HepG2 (cell line): ENCODE results near the gene RMI2. TPM values are rescaled to one million over a fixed set of nuclear protein-coding genes. Genes with fewer than 3 reads are reported as not detected.

Experiments used
- CSRNP2 ChIP-seq: sonication (generic); formaldehyde crosslinking; conservative IDR thresholded peaks from 2 replicates; pipeline ENCODE4 v1.8.0; 2022; ENCODE audit warnings: low read depth, missing genetic modification reagents
- ELF4 ChIP-seq: sonication (generic); formaldehyde crosslinking; IDR thresholded peaks from 2 replicates; pipeline ENCODE4 v1.5.0; 2020; ENCODE audit warnings: missing genetic modification reagents, mild to moderate bottlenecking, moderate library complexity, borderline replicate concordance
- HHEX ChIP-seq: IDR thresholded peaks from 2 replicates; pipeline ENCODE4 v1.6.1; 2016; ENCODE audit warnings: control low read depth
- HNRNPH1 ChIP-seq: fragments of 200-400 bp; formaldehyde crosslinking; optimal IDR thresholded peaks from 2 replicates; pipeline ENCODE3; 2017; ENCODE audit warnings: mild to moderate bottlenecking, low read depth, low read length
- KAT7 ChIP-seq: IDR thresholded peaks from 2 replicates; pipeline ENCODE4 v1.6.1; 2018; ENCODE audit warnings: borderline replicate concordance, missing compliant biosample characterization
- KDM1A ChIP-seq: IDR thresholded peaks from 2 replicates; pipeline ENCODE4 v1.6.1; 2016; ENCODE audit warnings: missing compliant biosample characterization
- KLF13 ChIP-seq: sonication (generic); formaldehyde crosslinking; IDR thresholded peaks from 2 replicates; pipeline ENCODE4 v1.4.0; 2020; ENCODE audit warnings: mild to moderate bottlenecking, missing genetic modification reagents
- NAIF1 ChIP-seq: sonication (generic); formaldehyde crosslinking; IDR thresholded peaks from 2 replicates; pipeline ENCODE4 v1.5.0; 2020; ENCODE audit warnings: mild to moderate bottlenecking, missing genetic modification reagents, borderline replicate concordance
- RORA ChIP-seq: sonication (generic); formaldehyde crosslinking; IDR thresholded peaks from 2 replicates; pipeline ENCODE4 v1.5.0; 2020; ENCODE audit warnings: mild to moderate bottlenecking, missing genetic modification reagents, moderate library complexity
- SIX4 ChIP-seq: sonication (generic); formaldehyde crosslinking; IDR thresholded peaks from 2 replicates; pipeline ENCODE4 v1.4.0; 2020; ENCODE audit warnings: missing genetic modification reagents
- SMAD9 ChIP-seq: sonication (generic); formaldehyde crosslinking; IDR thresholded peaks from 2 replicates; pipeline ENCODE4 v1.5.1; 2020; ENCODE audit warnings: mild to moderate bottlenecking, missing genetic modification reagents
- SNRNP70 ChIP-seq: fragments of 200-400 bp; formaldehyde crosslinking; IDR thresholded peaks from 2 replicates; pipeline ENCODE4 v1.6.1; 2017; ENCODE audit warnings: mild to moderate bottlenecking, low read depth, low read length, moderate library complexity
- SRSF4 ChIP-seq: fragments of 200-400 bp; formaldehyde crosslinking; IDR thresholded peaks from one replicate; pipeline ENCODE4 v1.6.1; 2018; ENCODE audit warnings: mild to moderate bottlenecking, low read depth, low read length, moderate library complexity; ENCODE audit not compliant: poor library complexity, severe bottlenecking
- TBL1XR1 ChIP-seq: fragments of 150-350 bp; IDR thresholded peaks from 2 replicates; pipeline ENCODE4 v1.6.1; 2014; ENCODE audit warnings: borderline replicate concordance, low read length; ENCODE audit not compliant: partially characterized antibody
- TEAD2 ChIP-seq: sonication (generic); formaldehyde crosslinking; IDR thresholded peaks from 2 replicates; pipeline ENCODE4 v1.9.0; 2021; ENCODE audit warnings: missing genetic modification reagents
- ZBTB33 ChIP-seq: sonication (generic); formaldehyde crosslinking; IDR thresholded peaks from 2 replicates; pipeline ENCODE4 v1.4.0; 2020; ENCODE audit warnings: missing genetic modification reagents
- ZMAT3 ChIP-seq: sonication (generic); formaldehyde crosslinking; conservative IDR thresholded peaks from 2 replicates; pipeline ENCODE4 v1.7.0; 2021; ENCODE audit warnings: missing genetic modification reagents
- ZNF441 ChIP-seq: sonication (generic); formaldehyde crosslinking; IDR thresholded peaks from 2 replicates; pipeline ENCODE4 v1.7.0; 2021; ENCODE audit warnings: missing genetic modification reagents, borderline replicate concordance
- ZSCAN12 ChIP-seq: sonication (generic); formaldehyde crosslinking; IDR thresholded peaks from 2 replicates; pipeline ENCODE4 v1.9.0; 2021; ENCODE audit warnings: mild to moderate bottlenecking, missing genetic modification reagents
- polyA plus RNA-seq, 8 experiments: library from polyadenylated mRNA; depleted of rRNA in 3 of 8; stranded (reverse) in 7 of 8; unstranded in 1 of 8; fragments of >200 nt; fragmentation: Illumina TruSeq in 4 of 8; extraction: Trizol in 4 of 8; gene quantifications; 2 replicates each; pipeline versions ENCODE4 v1.2.1 to v1.2.3, GENCODE V29; 2011 to 2016; ENCODE audit warnings: low read depth in 4 of 8, missing spikeins in 1 of 8, mixed read lengths in 1 of 8; ENCODE audit not compliant: insufficient read depth in 1 of 8
- total RNA-seq, 5 experiments: library from RNA; depleted of rRNA; stranded (reverse); fragments of >200 nt; fragmentation: Illumina TruSeq; extraction: Trizol; gene quantifications; 2 replicates each; pipeline ENCODE4 v1.2.3, GENCODE V29; 2016; ENCODE audit warnings: low read depth in 1 of 5
- TF ChIP-seq, protein P1 (sequence below): sonication (generic); formaldehyde crosslinking; IDR thresholded peaks from 2 replicates; pipeline ENCODE4; 2020; ENCODE audit warnings: missing genetic modification reagents, mild to moderate bottlenecking, borderline replicate concordance
- TF ChIP-seq, protein P2 (sequence below): sonication (generic); formaldehyde crosslinking; IDR thresholded peaks from 2 replicates; pipeline ENCODE4 v1.8.0; 2022; ENCODE audit warnings: mild to moderate bottlenecking, missing genetic modification reagents; ENCODE audit not compliant: insufficient replicate concordance

Gene RMI2
- total and polyA plus RNA-seq, 2 of the 13 experiments (the other 11 are each of a cell fraction or from before 2014, with no cell fraction given): 24.5 to 55.7 TPM

- TF ChIP-seq HHEX (CRISPR knock-in tag) (0 out of 2 replicates have a peak, but pooled peaks have one; percentile 25), ZSCAN12 (CRISPR knock-in tag) (0 out of 2 replicates have a peak, but pooled peaks have one; percentile 68), SNRNP70 (no peak), KDM1A (CRISPR knock-in tag) (peak; percentile 88), CSRNP2 (no peak), TEAD2 (no peak), ZBTB33 (CRISPR knock-in tag) (peak; percentile 75), ELF4 (peak; percentile 76; the same call in 1 of the 2 replicates), NAIF1 (CRISPR knock-in tag) (peak; percentile 24; the same call in 1 of the 2 replicates), HNRNPH1 (no peak), TBL1XR1 (peak; percentile 87), ZNF441 (peak; percentile 81; the same call in 1 of the 2 replicates), KAT7 (CRISPR knock-in tag) (peak; percentile 82; the same call in 1 of the 2 replicates), SMAD9 (CRISPR knock-in tag) (no peak), RORA (CRISPR knock-in tag) (no peak), ZMAT3 (CRISPR knock-in tag) (peak; percentile 81; the same call in 1 of the 2 replicates), SIX4 (CRISPR knock-in tag) (peak; percentile 88), KLF13 (CRISPR knock-in tag) (no peak), SRSF4 (no peak)
- TF ChIP-seq, protein P1, sequence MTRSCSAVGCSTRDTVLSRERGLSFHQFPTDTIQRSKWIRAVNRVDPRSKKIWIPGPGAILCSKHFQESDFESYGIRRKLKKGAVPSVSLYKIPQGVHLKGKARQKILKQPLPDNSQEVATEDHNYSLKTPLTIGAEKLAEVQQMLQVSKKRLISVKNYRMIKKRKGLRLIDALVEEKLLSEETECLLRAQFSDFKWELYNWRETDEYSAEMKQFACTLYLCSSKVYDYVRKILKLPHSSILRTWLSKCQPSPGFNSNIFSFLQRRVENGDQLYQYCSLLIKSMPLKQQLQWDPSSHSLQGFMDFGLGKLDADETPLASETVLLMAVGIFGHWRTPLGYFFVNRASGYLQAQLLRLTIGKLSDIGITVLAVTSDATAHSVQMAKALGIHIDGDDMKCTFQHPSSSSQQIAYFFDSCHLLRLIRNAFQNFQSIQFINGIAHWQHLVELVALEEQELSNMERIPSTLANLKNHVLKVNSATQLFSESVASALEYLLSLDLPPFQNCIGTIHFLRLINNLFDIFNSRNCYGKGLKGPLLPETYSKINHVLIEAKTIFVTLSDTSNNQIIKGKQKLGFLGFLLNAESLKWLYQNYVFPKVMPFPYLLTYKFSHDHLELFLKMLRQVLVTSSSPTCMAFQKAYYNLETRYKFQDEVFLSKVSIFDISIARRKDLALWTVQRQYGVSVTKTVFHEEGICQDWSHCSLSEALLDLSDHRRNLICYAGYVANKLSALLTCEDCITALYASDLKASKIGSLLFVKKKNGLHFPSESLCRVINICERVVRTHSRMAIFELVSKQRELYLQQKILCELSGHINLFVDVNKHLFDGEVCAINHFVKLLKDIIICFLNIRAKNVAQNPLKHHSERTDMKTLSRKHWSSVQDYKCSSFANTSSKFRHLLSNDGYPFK (CRISPR knock-in tag): no peak
- TF ChIP-seq, protein P2, sequence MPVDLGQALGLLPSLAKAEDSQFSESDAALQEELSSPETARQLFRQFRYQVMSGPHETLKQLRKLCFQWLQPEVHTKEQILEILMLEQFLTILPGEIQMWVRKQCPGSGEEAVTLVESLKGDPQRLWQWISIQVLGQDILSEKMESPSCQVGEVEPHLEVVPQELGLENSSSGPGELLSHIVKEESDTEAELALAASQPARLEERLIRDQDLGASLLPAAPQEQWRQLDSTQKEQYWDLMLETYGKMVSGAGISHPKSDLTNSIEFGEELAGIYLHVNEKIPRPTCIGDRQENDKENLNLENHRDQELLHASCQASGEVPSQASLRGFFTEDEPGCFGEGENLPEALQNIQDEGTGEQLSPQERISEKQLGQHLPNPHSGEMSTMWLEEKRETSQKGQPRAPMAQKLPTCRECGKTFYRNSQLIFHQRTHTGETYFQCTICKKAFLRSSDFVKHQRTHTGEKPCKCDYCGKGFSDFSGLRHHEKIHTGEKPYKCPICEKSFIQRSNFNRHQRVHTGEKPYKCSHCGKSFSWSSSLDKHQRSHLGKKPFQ (CRISPR knock-in tag): peak; percentile 99
Measured at GRCh38 chr16:11306997-11307638, 38.1 kb upstream of the RMI2 start (continued).
